Posterior cingulate gyrus (tissue), 11 donors: Measurements from ENCODE around the gene ARAP3.
"Not testable (repeated sequence)": the region's sequence is repeated elsewhere in the genome, so short reads cannot be mapped to it uniquely, and the experiment has no call there.

Experiments
- DNase-seq, 10 donors: peaks; one replicate each; pipeline versions ENCODE4 v3.0.0 to v3.0.0-alpha.2; 2020 to 2021; ENCODE audit warnings: mixed read lengths in 3 of 10
- intact Hi-C: fragments of 100-400 bp; cut with DNase I; formaldehyde crosslinking; loops from one replicate; pipeline ENCODE4 v1.15.1; 2023

Gene ARAP3

DNA sequence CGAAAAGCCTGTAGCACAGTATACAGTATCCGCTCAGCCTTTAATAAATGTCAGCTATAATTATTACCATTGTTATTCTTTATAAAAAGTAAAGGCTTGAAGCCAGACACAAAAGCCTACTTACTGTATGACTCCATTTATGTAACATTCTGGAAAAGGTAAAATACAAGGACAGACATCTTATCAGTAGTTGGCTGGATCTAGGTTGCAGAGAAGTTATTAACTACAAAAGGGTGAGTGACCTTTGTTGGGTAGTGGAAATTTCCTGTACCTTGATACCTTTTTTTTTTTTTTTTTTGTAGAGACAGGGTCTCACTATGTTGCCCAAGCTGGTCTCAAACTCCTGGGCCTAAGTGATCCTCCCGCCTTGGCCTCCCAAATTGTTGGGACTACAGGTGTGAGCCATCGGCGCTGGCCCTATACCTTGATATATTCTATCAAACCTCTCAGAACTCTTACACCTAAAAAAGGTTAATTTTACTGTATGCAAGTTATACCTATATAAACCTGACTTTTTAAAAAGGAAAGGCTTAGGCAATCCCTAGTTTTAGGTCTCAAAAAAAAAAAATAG, 51.4 kb downstream of the ARAP3 start:
- peak in 1 of 10 donors; percentile 33 for DNase-seq
- intact Hi-C loops = no loop called here

DNA sequence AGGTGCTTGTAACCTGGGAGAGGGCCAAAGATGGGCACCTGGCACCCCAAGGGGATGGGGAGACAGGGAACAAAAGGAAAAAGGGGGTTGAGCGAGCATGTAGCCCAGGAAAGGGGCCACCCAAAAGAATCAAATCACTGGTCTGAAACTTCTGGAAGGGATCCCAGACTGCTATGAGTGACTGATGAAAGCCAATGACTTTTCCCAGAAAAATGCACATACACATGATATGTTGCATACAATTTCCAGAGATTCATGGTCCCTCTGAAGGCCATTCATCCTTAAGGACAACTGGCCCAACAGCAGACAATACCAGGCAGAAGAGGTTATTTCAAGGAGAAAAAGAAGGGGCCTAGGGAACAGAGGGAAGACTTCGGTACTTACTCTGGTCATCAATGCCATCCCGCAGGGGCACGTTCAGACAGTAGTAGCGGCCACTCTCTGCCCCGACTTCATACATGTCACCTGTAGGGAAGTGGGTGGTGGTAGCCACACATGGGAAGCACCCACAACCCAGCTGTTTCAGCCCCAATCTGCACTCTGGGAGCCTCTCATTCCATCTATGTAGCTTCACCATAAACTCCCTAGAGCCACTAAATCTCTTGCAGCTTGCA, 53.7 kb downstream of the ARAP3 start:
- intact Hi-C loops = no loop called here

DNA sequence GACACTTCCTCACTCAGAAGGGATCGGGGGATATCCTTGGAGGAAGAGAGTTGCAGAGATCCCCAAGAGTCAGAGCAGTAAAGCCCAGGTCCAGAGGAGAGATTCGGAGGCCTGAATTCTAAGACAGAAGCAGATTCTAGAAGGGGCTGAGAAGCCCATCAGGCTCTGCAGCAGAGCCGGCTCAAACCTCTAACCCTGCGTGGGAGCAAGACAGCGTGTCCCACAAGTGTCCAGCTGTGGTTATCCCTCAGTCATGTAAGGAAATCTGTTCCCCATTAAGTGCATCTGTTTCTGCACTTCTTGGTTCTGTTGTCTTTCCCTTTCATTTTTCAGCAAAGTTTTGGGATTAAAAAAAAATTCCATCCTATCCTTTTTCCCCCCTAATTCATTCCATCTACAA, 58.4 kb downstream of the ARAP3 start:
- intact Hi-C loops = no loop called here
- DNase-seq = no peak

More for the DNA sequence above, 53.7 kb downstream of the ARAP3 start:
- no peak for DNase-seq

DNA sequence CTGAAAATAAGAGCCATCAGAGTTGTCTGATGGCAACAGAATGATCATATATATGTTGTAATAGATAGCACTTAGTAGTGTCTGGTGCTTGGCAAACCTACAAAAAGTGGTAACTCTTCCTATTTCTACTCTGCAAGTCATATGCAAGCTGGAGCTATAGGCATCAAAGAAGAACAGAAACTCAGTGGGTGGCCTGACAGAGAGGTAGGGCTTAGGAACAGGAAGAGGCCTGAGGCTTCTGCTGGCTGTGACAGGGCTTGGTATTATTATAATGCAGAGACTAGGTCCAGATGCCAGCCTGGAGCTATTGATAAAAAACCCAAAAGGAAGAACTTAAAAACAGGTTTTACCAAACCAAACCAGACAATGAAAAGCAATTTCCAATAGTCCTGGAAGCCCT, 58.8 kb downstream of the ARAP3 start:
- intact Hi-C loops = no loop called here
- no peak for DNase-seq

DNA sequence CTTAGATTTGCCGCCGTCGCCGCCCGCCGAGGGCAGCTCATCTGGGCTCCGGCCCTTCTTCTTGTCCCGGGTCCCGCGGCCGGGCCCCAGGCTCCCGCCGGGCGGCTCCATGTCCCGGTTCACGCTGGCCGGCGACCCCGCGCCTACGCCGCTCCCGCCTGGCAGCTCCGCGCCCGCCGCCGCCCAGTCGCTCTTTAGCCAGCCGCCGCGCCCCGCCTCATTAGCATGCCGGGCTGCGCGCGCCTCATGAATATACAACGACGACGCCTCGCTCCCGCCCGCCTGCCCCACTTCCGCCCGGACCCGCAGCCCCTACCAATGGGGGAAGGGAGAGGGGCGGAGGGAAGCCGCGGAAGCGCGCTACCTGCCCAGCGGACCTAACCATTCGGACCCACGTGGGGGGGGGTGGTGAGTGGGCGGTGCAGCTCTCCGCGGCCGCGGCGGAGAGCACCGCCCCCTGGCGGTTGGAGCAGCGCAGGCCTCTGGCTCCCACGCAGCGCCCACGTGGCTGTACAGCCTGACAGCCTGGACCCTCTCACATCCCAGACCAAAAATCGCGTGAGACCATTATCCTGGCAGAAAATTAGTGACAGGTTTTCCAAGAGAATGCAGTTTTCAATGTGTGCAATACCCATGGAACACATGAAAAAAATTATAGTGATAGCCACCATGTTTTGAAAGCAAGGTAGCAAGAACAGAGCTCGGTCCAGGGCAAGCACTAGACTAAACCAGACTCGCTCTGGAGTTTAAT, 63.1 kb downstream of the ARAP3 start, which contains the start of gene DIAPH1:
Gene DIAPH1, minus strand, starts transcription at position 197 of the 751 bp plus-strand sequence. Its CDS starts 86 bp downstream, at position 111.
- DNase-seq = peak; percentile 79 to 98 (median 90)
- intact Hi-C loops = loop anchor here (1.0 to 2.0 kb wide), 2 partner anchors 18 to 27 kb away; partner anchors contain the start of genes HDAC3 and RELL2

DNA sequence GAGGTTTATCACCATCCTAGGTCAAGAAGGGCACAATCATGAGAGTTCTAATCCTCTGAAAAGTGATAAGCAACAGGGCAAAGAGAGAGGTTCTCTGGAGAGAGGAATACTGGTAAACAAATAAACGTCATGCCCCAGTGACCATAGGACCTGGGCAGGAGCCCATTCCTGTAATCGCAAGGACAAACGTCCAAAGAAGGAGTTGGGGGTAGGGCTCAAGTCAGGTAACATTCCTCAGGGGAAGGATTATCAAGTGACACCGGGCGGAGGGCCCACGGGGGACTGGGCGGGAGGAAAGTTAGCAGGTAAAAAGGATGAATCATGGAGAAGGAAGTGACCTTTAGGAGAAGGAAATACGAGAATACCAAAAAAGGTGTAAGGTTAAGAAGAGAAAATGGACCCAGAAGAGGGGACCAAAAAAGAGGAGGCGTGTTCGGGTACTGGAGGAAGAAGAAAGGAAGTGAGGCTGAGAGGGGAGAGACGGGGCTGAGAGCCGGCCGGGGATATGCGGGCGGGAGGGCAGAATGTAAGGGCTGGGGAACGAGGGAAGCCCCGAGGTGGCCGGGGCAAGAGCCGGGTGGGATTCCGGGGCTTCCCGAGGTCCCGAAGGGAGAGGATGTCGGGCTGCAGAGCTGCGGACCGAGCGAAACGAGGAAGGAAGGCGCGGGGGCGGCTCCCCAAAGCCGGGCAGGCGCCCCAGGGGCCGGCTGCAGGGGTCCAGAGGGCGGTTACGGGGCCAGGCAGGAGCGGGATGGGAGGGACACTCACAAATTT, 63.8 kb downstream of the ARAP3 start:
- intact Hi-C loops = loop anchor here (2.0 kb wide), 1 partner anchor 19 kb away; the partner anchor contains the start of genes HDAC3 and RELL2
- peak in 3 of 10 donors; percentile 33 to 82 (median 72) for DNase-seq

DNA sequence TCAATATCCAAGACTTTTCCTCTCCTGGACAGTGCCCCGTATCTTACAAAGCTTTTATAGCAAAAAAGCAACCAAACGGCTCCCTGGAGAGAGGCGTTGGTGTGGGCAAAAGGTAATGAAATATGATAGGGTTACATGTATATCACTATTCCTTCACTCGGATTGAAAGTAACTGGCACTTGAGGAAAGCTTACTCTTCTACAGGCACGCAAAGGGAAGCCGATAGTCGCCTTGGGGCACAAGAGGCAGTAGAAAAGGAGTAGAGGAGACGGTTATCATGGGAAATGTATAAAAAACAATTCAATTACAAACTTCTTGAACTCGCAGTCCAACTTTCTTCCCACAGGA, 64.4 kb downstream of the ARAP3 start:
- intact Hi-C loops = loop anchor here (2.0 kb wide), 1 partner anchor 19 kb away; the partner anchor contains the start of genes HDAC3 and RELL2
- DNase-seq = no peak

DNA sequence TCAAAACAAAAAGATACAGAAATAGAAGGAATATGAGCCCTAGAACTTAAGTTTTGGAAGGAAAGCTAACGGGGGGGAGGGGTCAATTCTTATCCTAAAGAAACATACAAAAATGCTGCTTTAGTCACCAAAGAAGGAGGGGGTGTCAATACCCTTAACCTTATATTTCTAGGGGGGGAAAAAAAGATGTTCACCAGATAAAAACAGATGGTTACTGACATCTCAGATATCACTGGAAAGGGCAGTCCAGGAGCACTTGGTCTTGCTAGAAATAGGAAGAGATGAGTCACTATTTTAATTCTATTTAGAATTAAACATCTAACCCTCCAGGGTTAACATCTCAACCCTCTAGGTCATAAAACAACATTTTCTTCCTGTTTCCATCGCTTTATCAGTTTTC, 64.9 kb downstream of the ARAP3 start:
- no peak for DNase-seq
- intact Hi-C loops = no loop called here

DNA sequence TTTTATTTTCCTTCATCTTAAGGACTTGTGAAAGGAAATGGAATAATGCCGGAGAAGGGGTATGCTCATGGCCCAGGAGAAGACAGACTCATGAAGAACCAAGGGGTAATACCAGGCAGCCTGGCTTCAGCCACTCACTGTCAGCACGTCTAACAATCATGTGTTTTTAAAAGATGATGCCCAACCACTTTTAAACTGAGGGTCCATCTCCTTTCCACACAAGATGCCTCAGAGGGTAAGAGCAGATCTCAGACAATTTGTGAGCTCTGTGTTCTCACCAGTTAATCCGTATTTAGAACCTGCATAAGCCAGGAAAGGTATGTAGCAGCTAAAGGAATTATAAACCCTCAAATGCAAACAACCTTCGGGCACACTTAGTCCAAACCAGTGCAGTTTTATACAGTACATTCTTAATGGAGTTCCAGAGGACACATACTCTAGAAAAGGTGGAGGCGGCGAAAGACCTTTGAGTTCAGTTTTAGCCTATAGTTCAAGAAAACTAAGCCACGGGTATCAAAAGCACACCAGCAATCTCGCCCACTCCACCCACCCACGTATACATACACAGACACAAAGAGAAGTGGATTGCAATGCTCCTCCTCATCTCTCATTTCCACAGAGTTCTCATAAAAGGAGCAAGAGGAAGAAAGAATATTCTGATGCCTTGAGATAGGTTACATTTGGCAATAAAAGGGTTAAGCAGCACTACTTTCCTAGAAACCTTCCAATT, 65.9 kb downstream of the ARAP3 start:
- intact Hi-C loops = no loop called here
- DNase-seq = no peak

DNA sequence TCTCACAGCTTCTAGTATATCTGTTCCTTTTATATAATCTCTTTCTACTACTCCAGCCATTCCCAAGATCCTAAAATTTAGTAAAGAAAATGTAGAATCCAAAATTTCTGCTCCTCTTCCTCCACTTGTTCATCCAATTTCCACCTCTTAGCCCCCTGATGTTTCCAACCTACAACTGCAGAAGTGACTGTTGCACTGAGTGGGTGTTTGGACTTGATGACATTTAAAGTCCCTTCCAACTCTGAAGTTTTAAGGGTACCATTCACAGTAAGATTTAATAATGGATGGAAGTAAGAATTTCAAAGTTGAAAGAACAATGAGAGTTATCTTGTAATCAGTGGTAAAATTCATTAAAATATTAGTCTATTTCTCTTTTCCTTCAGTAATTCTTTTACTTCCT, 68.7 kb downstream of the ARAP3 start:
- no peak for DNase-seq
- intact Hi-C loops = no loop called here

DNA sequence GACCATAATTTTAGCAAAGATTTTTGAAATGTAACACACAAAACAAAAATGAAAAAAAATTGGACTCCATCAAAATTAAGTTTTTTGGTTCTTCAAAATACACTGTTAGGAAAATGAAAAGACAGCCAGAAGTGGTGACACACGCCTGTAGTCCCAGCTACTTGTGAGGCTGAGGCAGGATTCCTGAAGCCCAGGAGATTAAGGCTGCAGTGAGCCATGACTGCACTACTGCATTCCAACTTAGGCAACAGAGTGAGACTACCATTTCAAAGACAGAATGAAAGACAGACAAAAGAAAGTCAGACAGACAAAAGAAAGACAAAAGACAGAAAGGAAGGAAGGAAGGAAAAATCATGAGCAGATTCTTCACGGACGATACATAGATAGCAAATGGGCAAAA, 70.7 kb downstream of the ARAP3 start:
- intact Hi-C loops = no loop called here
- no peak for DNase-seq

DNA sequence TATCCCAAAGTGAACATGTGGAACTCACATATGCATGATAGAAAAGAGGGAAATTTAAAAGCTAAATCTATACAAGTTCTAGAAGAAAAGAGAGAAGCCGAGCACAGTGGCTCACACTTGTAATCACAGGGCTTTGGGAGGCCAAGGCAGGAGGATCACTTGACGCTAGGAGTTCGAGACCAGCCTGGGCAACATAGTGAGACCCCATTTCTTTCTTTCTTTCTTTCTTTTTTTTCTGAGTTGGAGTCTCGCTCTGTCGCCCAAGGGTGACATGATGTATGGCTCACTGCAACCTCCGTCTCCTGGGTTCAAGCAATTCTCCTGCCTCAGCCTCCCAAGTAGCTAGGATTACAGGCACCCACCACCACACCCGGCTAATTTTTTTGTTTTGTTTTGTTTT, 72.1 kb downstream of the ARAP3 start:
- DNase-seq, intact Hi-C loops: not testable (repeated sequence)

DNA sequence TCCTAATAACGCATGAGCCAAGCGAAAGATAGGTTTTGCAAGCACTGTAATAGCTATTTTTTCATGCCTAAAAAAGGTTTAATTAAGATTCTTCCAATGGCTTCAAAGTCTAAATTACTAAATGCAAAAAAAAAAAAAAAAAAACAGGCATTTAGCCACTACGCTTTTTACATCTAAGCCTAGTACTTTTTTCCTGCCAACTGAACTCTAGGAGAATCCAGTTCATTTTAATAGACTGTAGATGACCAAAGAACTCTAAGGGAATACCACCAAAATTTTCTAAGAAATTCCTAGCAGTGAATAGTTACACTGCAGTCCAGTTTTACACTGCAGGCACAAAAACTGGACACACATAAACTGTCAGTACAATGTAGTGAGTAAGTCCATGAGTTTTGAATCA, 73.0 kb downstream of the ARAP3 start:
- intact Hi-C loops = no loop called here

DNA sequence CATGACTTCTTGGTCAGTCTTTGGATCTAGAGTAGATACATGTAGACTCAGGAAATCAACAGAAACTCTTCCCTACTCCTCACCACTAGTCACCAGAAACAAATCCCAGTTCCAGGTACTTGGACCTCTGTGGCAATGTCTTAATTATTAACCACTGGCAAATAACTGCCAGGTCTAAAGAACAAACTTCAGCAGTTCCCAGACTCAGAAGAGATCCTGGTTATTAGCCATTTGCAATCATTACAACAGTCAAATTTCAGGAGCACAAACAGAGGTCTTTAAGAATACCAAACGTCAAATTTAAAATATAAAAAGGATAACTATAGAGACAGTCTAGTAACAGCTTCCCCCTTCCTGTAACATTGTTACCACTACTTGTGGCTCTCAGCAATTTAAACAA, 73.5 kb downstream of the ARAP3 start:
- DNase-seq = no peak

More for the DNA sequence above, 73.0 kb downstream of the ARAP3 start:
- DNase-seq = no peak

DNA sequence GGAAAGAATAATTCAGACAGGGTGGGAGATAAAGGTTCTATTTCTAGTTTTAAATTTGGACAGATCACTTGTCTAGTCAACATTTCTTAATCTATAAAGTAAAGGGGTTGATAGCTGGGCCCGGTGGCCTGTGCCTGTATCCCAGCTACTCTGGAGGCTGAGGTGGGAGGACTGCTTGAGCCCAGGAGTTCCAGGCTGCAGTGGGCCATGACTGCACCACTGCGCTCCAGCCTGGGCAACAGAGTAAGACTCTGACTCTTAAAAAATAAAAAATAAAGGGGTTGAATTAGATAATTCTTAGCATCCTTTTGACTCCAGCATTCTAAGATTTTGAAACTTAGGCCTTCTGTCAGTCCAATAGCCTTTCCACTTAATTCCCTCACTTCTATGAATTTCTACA, 74.0 kb downstream of the ARAP3 start:
- no peak for DNase-seq
- intact Hi-C loops = no loop called here

More for the DNA sequence above, 73.5 kb downstream of the ARAP3 start:
- intact Hi-C loops = no loop called here

DNA sequence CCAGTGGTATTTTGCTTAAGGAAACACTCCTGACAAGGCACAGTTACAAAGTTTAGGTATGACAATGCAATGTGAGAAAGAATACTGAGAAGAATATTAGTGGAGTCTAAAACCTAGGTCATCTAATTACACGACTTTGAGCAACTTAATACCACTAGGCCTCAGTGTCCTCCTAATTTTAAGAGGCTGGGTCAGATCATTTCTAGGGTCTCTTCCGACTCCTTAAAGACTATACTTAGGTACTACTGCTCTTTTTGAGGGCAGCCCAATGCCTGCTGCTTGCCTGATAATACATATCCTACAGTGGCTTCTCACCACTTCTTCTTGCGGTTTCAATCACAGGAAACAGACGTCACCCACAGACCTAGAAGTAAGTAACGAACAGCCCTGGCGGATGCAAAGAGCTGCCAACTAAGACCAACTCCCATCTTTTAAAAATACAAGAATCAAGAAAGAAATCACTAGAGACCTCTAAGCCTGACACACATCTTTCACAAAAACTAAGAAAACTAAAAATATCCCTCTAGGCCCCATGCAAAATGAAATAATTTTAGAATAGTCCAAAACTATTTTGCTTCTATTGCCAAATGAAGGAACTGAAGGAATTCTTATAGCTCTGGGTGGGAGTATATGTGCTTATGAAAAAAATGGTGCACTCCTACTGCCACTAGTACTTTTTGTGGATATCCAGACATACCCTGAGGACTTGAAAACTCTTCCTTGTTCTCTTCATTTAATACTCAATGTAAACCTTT, 76.3 kb downstream of the ARAP3 start:
- no peak for DNase-seq
- intact Hi-C loops = no loop called here

DNA sequence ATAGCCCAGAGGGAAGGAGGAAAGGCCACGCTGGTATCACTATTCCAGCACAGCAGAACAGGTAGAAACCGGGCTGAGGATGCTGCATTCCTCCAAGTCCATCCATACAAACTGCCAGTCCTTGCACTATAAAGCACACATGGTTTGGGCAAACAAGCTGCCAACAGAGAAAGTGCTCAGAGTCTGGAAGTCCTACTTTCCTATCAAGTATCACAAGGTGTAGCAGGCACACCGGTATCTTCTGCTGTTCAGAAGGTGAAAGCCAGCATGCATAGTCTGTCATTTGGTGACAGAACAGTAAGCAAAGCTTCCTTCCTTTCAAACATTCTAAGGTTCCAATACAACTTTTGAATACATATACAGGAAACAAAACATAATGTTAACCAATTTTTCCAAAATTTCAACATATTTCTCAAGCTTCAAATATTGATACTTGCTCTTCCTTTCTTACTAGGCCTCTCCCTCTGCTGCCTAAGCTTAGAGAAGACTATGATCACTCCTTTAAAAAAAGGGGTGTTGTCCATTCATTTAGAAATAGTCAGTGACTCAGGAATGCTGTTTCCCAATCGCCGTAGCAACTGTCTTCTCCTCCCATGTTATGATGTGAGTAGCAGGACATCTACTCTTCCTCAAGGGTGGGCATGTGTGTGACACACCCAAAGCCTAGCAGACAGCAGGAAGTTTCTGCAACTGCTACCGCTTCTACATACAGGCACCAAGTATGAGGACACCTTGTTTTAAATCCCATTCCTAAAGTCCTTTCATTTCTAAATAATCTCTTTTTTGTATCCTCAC, 77.9 kb downstream of the ARAP3 start:
- intact Hi-C loops = no loop called here
- DNase-seq = no peak
